ENCODE measurements around the gene HMCN2.
"Not testable (repeated sequence)": the region's sequence is repeated elsewhere in the genome, so short reads cannot be mapped to it uniquely, and the experiment has no call there.

Gene HMCN2

DNA sequence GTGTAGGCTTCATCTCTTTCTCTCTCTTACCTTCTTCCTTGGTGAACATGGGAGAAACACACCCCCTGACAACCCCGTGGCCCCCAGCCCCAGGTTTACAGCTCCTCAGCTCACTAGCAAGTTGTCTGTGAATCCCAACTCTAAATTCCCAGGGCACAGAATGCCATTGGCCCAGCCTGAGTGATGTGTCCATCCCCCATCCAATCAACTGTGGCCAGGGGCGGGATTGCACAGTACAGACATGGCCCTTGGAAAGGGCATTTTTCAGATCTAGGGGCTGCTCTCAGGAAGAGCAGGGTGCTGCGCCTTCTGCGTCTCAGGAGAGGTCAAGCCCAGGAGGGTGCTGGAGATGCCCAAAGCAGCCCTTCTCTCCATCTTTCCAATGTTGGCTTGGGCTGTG, 131.0 kb downstream of the HMCN2 start:
- DNase-seq, result no peak

DNA sequence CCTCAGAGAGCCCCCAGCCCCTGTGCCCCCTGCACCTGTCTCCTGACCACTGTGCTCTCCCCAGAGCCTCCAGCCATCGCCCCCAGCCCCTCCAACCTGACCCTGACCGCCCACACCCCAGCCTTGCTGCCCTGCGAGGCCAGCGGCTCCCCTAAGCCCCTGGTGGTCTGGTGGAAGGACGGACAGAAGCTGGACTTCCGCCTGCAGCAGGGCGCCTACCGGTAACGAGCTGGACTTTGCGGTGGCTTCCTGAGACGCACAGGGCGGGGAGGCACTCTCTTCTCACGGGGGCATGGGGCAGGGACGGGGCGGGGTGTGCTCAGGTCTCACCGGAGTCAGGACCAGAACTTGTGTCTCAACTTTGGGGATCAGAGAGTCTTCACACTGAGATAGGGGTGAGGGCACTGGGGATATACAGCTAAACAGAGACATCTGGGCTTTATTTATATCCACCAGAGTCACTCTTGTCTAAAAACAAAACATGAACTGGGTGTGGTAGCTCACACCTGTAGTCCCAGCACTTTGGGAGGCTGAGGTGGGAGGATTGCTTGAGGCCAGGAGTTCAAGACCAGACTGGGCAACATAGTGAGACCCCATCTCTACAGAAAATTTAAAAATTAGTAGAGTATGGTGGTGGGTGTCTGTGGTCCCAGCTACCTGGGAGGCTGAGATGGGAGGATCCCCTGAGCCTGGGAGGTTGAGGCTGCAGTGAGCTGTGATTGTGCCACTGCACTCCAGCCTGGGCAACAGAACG, 133.1 kb downstream of the HMCN2 start:
- DNase-seq, result no peak

DNA sequence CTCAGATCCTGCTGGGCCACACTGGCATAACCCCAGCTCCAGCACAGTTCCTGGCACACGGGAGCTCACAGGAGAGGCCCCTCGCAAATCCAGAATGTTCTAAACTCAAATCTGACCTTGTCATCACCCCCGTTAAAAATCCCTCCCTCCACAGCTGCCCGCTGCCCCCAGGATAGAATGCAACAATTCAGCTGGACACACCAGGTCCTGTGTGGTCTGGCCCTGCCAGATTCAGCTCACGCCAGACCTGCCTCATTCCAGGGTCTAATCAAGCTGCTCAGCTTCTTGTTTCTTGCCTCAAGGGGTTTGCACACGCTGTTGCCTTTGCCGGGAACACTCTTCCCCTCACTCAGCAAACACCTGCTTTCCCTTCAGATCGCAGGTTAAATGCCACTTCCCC, 134.2 kb downstream of the HMCN2 start:
- DNase-seq, result no peak

DNA sequence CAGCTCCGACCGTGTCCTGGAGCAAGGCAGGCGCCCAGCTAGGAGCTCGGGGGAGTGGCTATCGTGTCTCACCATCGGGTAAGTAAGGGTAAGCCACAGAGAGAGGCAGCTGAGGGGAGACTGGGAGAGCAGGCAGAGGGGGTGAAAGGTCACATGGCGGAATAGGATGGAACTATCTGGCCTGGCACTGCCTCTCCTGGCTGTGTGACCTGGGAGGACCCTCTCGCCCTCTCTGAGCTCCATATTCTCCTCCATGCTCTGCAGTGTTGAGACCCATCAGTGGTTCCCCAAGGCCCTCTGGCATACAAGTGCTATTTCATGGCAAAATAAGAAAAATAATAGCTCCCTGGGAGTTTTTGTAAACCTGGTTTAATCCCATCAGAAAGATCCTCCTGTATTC, 135.3 kb downstream of the HMCN2 start:
- DNase-seq, result no peak

DNA sequence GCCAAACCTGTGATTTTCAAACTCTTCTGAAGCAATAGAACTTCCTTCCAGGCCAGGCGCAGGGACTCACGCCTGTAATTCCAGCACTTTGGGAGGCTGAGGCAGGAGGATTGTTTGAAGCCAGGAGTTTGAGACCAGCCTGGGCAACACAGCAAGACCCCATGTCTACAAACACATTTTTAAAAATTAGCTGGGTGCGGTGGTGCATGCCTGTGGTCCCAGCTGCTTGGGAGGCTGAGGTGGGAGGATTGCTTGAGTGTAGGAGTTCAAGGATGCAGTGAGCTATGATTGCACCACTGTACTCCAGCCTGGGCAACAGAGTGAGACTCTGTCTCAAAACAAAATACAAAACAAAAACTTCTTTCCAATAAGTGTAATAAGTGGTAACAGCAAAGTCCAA, 136.2 kb downstream of the HMCN2 start:
- not testable (repeated sequence) for DNase-seq

DNA sequence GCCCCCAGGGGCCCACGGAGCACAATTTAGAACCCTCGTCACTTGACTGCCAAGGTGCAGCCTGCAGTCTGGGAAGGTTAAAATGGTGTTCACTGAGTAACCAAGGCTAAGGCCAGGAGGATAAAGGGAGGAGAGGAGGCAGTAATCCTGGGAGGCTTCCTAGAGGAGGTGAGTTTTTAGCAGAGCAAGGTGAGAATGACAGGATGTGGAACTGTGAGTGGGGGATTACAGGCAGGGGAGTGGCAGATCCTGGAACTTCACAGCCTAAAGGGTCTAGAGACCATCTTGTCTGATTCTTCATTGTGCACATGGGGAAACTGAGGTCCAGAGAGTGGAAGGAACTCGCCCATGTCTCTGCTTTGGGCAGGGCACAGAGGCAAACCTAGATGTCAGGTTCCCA, 136.7 kb downstream of the HMCN2 start:
- DNase-seq, result no peak

DNA sequence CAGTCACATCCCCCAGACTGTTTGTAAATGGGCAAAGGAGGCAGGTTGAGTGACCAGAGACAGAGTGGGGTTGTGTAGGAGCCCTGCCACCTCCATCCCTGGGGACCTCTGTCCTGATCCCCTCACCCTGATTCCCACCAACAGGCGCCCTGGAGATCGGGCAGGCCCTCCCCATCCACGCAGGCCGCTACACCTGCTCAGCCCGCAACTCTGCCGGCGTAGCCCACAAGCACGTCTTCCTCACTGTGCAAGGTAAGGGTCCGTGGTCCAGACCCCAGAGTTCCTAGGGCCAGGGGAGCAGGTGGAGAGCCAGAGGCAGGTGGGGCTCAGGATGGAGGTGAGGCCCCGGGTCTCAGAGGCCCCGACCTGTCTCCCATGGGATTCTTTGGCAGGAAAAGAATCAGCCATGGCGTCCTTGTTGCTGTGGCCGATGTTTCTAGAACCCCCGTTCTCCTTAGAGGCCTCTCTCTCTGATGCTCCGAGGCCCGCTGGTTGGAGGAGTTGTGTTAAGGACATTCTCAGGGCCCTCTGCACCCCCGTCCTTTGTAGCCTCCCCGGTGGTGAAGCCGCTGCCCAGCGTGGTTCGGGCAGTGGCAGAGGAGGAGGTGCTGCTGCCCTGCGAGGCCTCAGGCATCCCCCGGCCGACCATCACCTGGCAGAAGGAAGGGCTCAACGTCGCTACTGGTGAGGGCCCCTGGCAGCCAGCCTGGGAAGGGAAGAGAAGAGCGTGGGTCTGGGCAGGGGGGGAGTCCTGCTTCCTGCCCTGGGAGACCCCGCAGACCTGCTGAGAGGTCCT, 137.3 kb downstream of the HMCN2 start:
- no peak for DNase-seq

DNA sequence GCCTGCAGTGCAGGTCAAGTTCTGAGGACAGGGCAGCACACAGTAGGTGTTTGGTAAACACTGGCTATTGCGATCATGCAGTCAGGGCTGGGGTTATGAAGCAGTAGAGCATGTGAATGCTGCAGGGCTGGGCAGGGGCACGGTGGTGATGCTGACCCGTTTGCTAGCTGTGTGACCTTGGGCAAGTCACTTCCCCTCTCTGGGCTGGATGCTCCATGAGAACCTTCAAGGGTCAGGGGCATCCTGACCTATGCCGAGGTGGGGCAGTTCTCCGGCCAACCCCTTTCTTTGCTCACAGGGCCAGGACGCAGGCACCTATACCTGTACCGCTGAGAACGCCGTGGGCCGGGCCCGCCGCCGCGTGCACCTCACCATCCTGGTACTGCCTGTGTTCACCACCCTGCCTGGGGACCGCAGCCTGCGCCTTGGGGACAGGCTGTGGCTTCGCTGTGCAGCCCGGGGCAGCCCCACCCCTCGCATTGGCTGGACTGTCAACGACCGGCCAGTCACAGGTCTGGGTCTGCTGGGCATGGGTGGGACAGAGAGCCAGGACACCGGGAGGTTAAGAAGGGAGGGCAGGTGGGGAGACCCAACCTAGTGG, 140.2 kb downstream of the HMCN2 start:
- DNase-seq, result no peak

DNA sequence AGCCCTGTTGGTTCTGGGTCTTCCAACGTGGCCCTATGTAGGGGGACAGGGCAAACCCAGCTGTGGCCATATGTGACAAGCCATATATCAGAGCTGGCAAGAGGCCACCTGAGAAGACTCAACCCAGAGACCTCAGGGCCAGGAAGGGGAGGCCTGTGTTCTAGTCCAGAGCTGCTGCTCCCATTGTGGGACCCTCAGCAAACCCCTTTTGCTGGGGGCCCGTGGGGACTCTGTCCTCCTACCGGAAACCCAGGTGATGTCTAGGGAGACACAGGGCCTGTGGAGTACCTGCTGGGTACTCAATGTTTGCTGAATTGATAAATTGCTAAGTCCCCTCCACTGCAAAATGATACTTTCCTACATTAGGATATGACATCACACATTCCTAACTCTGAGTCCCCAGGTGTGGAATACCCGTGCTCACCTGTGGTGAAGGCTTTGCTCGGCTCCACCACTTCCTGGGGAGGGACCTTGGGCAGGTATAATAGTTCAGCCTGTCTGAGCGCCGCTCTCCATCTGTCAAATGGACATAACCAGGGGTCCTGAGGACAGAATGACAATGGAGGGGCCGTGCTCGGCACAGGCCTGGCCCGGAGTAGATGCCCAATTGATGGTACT, 140.8 kb downstream of the HMCN2 start:
- DNase-seq, result no peak

DNA sequence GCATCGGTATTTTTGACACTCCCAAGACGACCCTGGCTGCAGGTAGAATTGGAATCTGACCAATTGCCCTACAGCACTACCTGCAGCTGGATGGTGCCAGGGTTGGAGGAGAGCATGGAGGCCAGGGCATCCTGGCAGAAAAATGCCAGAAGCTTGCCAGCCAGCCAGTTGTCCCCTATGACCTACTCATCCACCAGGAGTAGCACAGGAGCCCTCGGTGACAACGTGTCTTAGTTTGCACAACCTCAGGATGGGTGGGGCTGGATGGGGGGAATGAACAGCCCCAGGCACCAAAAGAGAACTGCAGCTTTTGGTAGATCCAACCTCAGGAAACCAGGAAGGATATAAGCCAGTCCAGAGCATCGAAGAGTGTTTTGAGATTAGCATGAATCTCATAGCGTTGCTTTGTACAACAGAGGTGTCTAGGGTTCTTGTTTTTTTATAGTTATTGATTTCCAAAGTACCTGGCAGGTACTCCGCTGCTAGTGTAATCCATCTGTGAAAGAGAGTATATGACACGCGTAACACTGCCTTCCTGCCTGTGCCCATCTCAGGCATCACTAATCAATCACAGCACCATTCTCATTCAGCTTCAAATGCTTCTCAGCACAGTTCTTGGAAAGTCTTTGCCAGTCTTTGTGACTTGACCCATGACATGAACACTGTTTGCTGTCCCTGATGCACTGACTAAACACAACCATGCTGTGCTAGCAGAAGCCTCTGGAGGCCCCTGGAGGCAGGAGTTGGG, 142.5 kb downstream of the HMCN2 start:
- DNase-seq, result no peak

DNA sequence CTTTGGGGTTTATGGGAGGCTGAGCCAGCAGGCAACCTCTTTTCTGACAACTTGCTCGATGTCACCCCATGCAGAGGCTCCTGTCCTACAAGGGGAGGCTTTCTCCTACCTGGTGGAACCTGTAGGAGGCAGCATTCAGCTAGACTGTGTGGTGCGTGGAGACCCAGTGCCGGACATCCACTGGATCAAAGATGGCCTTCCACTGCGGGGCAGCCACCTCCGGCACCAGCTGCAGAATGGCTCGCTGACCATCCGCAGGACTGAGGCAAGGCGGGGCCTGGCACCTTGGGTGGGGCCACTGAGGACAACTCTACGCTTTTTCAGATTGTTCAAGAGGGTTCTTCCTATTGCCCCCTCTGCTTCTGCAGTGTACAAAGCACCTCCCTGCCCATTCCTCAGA, 143.1 kb downstream of the HMCN2 start:
- DNase-seq, result no peak

DNA sequence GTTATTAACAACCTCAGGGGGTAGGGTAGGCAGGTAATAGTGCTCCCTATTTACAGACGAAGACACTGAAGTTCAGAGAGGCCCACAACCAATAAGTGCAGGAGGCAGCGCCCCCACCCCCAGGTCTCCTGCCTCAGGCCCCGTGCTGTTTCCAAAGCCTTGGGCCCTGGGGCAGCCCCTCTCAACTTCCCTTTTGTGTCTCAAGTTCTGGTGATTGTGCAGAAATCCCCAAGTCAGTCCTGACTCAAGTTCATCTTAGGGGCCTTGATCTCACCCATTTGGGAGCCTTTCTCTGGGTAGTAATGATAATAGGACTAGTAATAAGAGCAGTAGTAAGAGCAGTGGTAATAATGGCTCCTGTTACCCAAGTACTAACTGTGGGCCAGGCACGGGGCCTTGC, 143.7 kb downstream of the HMCN2 start:
- no peak for DNase-seq

DNA sequence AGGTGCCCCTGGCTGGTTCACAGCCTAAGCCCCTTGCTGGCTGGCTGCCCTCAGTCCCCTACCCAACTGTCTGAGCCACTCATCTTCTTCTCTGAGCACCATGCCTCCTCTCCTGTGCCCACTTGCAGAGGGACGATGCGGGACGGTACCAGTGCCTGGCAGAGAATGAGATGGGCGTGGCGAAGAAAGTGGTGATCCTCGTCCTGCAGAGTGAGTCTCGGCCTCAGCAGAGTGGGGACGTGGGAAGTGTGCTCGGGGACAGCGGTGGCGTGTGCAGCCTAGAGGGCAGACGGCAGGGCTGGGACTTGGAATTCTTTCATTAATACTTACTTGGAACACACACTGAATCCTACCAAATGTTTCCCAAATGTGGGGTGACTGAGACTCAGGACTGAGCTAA, 144.9 kb downstream of the HMCN2 start:
- DNase-seq, result no peak

DNA sequence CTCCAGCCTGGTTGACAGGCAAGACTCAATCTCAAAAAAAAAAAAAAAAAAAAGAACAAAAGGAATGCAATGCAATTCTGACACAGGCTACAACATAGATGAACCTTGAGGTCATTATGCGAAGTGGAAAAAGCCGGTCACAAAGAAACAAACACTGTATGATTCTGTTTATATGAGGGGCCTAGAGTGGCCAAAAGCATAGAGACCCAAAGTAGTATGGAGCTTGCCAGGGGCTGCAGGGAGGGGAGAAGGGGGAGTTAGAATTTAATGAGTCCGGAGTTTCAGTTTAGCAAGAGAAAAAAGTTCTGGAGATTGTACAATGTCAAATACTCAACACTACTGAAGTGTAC, 146.0 kb downstream of the HMCN2 start:
- DNase-seq, result no peak

DNA sequence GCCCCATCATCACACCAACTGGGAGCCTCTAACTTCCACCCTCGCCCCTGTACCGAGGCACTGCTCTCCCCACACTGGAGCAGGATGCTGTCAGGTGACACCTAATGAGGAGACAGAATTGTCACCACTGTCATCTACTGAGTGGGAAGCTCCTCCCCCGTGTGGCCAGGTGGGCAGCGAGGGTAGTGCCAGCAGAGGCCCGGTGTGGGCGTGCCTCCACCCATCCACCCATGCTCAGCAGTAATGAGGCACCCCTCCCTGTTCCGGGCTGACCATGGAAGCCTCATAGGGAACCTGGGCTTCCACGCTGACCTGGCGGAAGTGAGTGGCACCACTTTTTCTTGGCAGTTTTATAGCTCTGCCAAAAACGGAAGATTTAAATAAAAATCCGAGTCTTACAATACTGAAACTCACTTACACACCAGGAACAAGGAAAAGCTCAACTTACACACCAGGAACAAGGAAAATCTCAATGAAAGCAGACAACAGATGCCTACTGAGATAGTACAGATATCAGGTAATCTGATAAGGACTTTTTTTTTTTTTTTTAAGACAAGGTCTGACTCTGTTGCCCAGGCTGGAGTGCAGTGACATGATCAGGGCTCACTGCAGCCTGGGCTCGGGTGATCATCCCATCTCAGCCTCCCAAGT, 148.6 kb downstream of the HMCN2 start:
- DNase-seq, result no peak

DNA sequence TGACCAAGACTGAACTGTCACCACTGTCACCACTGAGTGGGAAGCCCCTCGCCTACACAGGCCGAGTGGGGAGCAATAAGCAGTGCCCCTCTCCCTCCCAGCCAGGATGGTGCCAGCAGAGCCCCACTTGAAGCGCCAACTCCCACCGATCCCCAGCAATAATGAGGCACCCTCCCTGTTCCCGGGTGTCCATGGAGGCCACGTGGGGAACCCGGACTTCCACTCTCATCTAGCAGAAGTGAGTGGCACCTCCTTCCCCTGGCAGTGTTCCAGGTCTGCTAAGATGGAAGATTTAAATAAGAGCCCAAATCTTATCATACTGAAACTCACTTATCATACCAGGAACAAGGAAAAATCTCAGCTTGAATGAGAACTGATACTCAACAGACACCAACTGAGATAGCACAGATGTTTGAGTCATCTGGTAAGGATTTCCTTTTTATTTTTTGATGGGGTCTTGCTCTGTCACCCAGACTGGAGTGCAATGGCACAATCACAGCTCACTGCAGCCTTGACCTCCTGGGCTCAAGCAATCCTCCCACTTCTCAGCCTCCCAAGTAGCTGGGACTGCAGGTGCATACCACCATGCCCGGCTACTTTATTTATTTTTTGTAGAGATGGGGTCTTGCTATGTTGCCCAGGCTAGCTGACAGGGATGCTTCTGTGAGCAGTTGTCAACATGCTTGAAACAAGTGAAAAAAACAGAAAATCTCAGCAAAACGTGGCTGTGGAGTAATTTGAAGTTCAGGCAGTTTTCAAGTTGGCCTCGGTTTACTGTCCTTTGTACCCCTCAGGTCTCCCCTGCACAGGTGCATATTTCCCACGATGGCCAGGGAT, 149.6 kb downstream of the HMCN2 start:
- DNase-seq, result no peak

DNA sequence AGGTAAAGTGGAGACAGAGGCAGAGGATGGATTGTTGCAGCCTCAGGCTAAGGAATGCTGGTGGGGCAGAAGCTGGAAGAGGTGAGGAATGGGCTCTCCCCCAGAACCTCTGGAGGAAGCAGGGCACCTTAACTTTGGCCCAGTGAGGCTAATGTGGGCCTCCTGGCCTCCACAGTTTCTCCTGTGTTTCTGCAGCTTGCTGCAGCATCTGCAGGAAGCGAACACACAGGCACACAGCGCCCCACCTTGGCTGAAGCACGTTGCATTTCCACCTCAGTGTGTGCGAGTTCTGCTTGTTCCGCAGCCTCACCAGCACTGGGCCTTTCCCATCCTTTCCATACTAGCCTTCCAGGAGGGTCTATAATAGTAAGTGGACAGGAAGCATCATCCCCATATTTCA, 152.0 kb downstream of the HMCN2 start:
- no peak for DNase-seq

DNA sequence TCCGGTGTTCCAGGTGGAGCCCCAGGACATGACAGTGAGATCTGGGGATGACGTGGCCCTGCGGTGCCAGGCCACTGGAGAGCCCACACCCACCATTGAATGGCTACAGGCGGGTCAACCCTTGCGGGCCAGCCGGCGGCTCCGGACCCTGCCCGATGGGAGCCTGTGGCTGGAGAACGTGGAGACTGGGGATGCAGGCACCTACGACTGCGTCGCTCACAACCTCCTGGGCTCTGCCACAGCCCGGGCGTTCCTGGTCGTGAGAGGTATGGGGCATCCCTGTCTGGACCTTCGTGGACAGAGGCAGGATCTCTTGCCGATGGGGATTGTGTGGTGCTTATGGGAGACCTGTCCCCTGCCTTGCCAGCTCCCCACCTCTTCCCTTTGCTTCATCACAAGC, 153.2 kb downstream of the HMCN2 start:
- no peak for DNase-seq

DNA sequence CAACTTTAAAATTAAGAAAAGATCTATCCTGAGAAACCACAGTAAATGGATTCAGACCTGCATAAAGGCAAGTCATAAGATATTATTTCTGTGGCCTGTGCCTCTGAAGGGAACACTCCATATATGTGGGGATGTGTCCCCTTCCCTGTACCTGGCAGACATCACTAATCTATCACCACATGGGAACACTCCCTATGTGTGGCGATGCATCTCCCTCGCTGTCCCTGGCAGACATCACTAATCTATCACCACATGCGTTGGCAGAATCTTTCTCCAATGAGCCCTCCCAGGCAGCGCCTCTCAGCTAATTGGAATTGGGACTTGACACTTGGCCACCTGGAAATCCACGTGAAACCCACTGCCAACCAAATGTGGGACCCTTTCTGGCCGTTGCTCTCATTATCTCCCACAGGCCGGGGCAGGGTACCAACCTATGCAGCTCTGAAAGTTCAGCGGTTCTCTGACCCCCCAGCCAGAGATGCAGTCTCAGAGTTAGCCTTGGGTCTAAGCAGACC, 154.0 kb downstream of the HMCN2 start:
- DNase-seq, result no peak

DNA sequence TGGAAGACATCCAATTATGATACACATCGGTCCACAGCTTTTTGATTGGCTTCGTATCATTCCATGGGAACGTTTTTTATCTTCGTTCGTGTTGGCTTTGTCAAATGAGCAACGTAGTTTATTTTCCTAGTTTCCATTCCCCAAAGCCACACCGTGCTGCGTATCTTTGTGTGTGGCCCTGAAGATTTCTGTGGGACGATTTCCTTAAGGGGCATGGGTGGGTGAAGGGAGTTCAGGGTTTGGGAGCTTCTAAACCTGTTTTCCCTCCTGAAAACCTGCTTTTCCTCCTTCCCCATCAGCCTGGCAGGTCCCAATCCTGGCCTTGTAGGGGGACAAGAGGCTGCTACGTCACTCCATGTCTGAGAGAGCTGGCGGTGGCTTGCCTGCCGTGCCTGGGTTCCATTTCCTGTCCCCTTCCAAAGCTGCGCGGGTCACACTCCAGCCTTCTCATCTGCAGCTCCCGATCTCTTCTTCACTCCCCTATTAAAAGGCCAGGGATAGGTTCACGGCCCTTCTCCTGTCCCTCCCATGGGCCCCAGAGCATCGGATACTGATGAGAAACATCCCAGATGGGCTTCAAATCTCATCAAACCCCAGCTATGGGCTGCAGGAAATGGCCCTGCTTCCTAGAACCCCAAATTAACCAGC, 155.7 kb downstream of the HMCN2 start:
- no peak for DNase-seq

DNA sequence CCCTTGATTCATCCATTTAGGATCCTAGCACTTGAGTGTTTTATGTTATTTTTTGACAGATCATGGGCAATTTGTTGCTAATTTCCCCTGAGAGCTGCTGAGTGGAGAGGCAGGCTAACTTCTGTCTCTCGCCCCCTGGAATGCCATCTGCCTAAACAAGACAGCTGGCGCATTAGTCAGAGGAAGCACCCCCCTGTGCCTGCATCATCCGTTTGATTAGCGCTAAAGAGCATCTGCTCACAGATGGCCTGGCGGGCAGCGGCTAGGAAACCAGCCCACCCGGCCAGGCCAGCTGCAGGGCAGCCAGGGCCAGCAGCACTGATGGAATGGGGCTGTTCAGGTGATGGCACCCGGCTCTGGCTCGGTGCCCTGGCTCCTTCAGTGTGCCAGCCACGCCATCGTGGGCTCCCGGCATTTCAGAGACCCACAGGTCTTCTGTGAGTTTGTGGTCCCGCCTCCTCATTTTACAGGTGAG, 156.3 kb downstream of the HMCN2 start:
- DNase-seq, result no peak

All from CD4-positive, alpha-beta T cell treated with Interleukin-17A for 1 hour (primary cell).